Mesodermal cell (in vitro differentiated cells): ENCODE measurements around the gene NOP10.

Experiments used
- H3K27ac ChIP-seq: 2 replicates; pipeline ENCODE4 v1.7.0; 2013; ENCODE audit warnings: mild to moderate bottlenecking, low read depth, low read length, moderate library complexity; ENCODE audit not compliant: severe bottlenecking
- H3K36me3 ChIP-seq: 2 replicates; pipeline ENCODE4 v1.7.1; 2013; ENCODE audit warnings: mild to moderate bottlenecking, low read length, moderate library complexity; ENCODE audit not compliant: control insufficient read depth, insufficient read depth
- H3K4me1 ChIP-seq: one replicate; pipeline ENCODE4 v1.7.1; 2013; ENCODE audit warnings: mild to moderate bottlenecking, low read length; ENCODE audit not compliant: insufficient read depth, control insufficient read depth, poor library complexity, severe bottlenecking
- H3K4me3 ChIP-seq: 2 replicates; pipeline ENCODE4 v1.7.0; 2013; ENCODE audit warnings: low read length, control low read depth, mild to moderate bottlenecking; ENCODE audit not compliant: insufficient read depth, poor library complexity, severe bottlenecking; ENCODE audit errors: extremely low read depth
- H3K9me3 ChIP-seq: 2 replicates; pipeline ENCODE4 v1.7.1; 2013; ENCODE audit warnings: mild to moderate bottlenecking, low read length, moderate library complexity; ENCODE audit not compliant: control insufficient read depth
- WGBS, 2 experiments: methylation state at CpG; one replicate each; pipeline ENCODE4 v1.1.5; 2013; ENCODE audit warnings: missing lambda C conversion rate in 2 of 2; ENCODE audit not compliant: insufficient coverage in 2 of 2; 5-methylcytosine and 5-hydroxymethylcytosine counted together

Gene NOP10

GRCh38 chr15:34304613-34305012 is 38.3 kb downstream of the NOP10 start:
- Histone ChIP-seq H3K27ac (no peak overlapping the region), H3K36me3 (no peaks in the 10 kb centered on the region), H3K4me1 (no peaks in the 10 kb centered on the region), H3K4me3 (no peak overlapping the region), H3K9me3 (no peaks in the 10 kb centered on the region)

GRCh38 chr15:34301058-34301457 is 41.9 kb downstream of the NOP10 start:
- Histone ChIP-seq H3K9me3 (no peaks in the 10 kb centered on the region), H3K27ac (no peak overlapping the region), H3K4me1 (no peaks in the 10 kb centered on the region), H3K4me3 (no peak overlapping the region), H3K36me3 (no peaks in the 10 kb centered on the region)
- WGBS, 2 experiments = 91 to 92% methylated on average over 2 to 3 of the region's 3 CpGs

- Histone ChIP-seq H3K4me3 (no peak overlapping the region), H3K9me3 (no peaks in the 10 kb centered on the region), H3K36me3 (no peaks in the 10 kb centered on the region), H3K27ac (no peak overlapping the region), H3K4me1 (no peaks in the 10 kb centered on the region)
- WGBS, 2 experiments = no CpG with 5 or more reads among the region's 1 CpG
Measured at GRCh38 chr15:34297059-34297458, 45.9 kb downstream of the NOP10 start.

DNA sequence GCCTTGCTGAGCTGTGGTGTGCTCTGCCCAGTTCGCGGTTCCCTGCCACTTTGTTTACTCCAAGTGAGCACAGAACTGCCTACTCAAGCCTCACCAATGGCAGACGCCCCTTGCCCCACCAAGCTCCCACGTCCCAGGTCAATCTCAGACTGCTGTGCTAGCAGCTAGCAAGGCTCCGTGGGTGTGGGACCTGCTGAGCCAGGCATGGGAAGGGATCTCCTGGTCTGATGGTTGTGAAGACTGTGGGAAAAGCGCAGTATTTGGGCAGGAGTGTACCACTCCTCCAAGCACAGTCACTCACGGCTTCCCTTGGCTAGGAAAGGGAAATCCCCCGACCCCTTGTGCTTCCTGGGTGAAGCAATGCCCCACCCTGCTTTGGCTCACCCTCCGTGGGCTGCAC is 50.3 kb downstream of the NOP10 start:
- Histone ChIP-seq H3K36me3 (no peaks in the 10 kb centered on the region), H3K27ac (no peak overlapping the region), H3K9me3 (no peaks in the 10 kb centered on the region), H3K4me3 (no peak overlapping the region), H3K4me1 (no peaks in the 10 kb centered on the region)
- 95 to 96% methylated on average over 6 to 8 of the region's 9 CpGs for WGBS, 2 experiments
